Adrenal gland (tissue), 5 donors: ENCODE data around the gene ICE1.
"Not testable (repeated sequence)": the region's sequence is repeated elsewhere in the genome, so short reads cannot be mapped to it uniquely, and the experiment has no call there.

Experiments used
- CTCF ChIP-seq, 6 experiments: fragments of 450-650 bp in 4 of 6; fragments of 200-600 bp in 2 of 6; sonication (generic) in 1 of 6; IDR thresholded peaks; 1 replicate in 5 of 6; 2 replicates in 1 of 6; pipeline versions ENCODE4 v1.5.1 to v1.8.0; 2016 to 2021; ENCODE audit warnings: antibody characterized with exemption in 6 of 6, mild to moderate bottlenecking in 2 of 6, moderate library complexity in 1 of 6
- POLR2A ChIP-seq, 2 donors: fragments of 450-650 bp; IDR thresholded peaks; one replicate each; pipeline ENCODE4 v1.6.1; 2017; ENCODE audit warnings: antibody characterized with exemption in 2 of 2, mild to moderate bottlenecking in 2 of 2, moderate library complexity in 1 of 2
- donor health status: DM: no; HTN: no; CAD: no.

- not testable (repeated sequence) for TF ChIP-seq CTCF, POLR2A (IDR thresholded peaks at IDR 0.05)
Measured at GRCh38 chr5:5479578-5479977, 57.1 kb downstream of the ICE1 start.
